Tongue (tissue), 2 donors: ENCODE measurements around the gene CCDC106. TPM values are rescaled to one million over a fixed set of nuclear protein-coding genes. Genes with fewer than 3 reads are reported as not detected.
A peak's percentile ranks its signal among the peaks of the same experiment; 100 is the strongest.

ENCODE experiments used
- DNase-seq: peaks from one replicate; pipeline ENCODE4 v3.0.0-alpha.2; 2015
- total RNA-seq: library from RNA; depleted of rRNA; stranded (reverse); fragments of >200 nt; gene quantifications from one replicate; pipeline ENCODE4 v1.2.3, GENCODE V29; 2014

Gene CCDC106
- total RNA-seq, 1 donor from 2014 or later = 8.6 TPM

GRCh38 chr19:55637534-55637933 lies 10.5 kb upstream of the CCDC106 start:
- DNase-seq = no peak

- no peak for DNase-seq
These were observed 9.1 kb upstream of the CCDC106 start for GRCh38 chr19:55638864-55639359.

DNA sequence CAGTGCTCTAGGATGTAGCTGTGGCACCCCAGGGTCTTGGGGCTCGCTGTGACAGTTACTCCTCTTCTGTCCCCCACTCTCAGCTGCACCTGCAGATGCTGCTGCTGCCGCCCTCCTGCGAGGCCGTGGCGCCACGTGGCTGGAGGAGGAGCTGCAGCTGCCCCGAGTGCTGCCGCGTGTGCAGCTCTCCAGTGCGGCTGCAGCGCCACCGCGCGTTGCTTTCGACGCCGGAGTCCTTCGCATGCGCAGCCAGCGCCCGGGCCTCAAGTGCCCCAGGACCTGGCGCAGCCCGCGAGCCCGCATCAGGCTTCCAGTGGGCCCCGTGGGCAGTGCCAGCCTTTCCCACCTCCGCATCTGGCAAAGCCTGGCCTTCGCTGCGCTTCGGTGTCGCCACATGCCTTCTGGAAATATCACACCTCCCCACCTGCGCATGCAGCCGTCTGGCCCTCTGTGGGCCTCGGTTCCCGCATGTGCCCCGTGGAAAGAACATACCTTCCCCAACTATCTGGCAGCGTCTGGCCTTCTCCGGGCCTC lies 7.9 kb upstream of the CCDC106 start:
- peak; percentile 79 for DNase-seq

DNA sequence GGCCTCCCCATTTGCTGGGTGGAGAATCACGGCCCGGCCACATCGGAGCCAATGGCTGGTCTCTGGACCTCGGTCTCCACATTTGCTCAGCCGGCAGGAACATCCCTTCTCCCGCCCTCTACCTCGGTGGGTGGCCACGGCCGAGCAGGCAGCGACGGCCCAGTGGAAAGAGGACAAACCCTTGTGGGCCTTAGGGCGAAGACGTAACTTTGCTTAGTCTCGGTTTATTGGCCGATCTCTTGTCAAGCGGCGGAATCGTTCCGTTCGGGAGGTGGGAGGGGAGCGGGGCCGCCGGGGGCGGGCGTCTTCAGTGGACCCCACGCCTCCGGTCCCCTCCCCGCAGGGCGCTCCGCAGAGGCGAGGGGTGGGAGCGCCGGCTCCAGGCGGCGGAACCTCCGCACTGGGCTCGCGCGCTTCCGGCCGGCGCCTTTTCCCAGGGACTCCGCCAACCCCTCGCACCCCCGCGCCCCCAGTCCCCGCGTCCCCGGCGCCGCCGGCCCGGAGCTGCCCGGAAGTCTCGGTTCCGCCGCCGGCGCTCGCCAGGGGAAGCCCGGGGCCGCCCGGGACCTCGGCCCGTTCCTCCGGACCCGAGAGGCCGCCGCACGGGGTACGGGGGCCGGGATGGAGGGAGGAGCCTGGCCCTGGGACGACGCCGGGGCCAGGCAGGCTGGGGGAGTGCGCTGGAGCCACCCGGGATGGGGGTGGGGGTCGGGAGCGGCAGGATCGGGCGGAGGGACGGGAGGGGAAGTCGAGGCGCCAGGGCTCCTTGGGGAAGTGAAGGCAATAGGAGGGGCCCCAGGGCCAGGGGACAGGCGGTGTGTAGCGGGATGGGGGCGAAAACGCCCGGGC lies 7.2 kb upstream of the CCDC106 start, which contains the start of gene ZNF580:
TSS of gene ZNF580 (plus strand) at position 426 of the 849 bp plus-strand sequence. CDS start 1,507 bp downstream, outside the sequence.
- DNase-seq = peak; percentile 83

- no peak for DNase-seq
These were observed 6.4 kb upstream of the CCDC106 start for GRCh38 chr19:55641426-55642152.

DNA sequence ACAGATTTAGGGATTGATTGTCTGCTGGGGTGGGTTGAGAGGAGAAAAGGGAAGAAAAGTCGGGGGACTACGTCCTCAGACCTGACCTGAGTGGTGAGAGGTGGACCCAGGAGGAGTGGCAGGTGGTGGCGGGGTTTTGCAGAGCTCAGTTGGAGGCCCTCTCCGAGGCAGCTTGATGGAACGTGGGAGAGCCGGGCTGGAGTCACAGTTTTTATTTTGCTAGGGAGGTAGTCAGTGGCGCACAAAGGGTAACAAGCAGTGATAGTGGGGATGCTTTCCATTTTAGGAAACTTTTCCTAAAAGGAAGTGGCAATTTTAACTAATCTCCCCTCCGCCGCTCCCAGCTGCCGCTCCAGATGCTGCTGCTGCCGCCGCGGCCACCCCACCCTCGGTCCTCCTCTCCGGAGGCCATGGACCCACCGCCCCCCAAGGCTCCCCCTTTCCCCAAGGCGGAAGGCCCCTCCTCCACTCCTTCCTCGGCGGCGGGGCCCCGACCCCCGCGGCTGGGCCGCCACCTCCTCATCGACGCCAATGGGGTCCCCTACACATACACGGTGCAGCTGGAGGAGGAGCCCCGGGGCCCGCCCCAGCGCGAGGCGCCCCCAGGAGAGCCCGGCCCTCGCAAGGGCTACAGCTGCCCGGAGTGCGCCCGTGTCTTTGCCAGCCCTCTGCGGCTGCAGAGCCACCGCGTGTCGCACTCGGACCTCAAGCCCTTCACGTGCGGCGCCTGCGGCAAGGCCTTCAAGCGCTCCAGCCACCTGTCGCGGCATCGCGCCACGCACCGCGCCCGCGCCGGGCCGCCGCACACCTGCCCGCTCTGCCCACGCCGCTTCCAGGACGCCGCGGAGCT lies 5.6 kb upstream of the CCDC106 start:
- DNase-seq = no peak

- peak; percentile 80 for DNase-seq
These were observed 4.8 kb upstream of the CCDC106 start, which contains the start of gene ZNF581 for GRCh38 chr19:55643003-55643886. Gene ZNF581, plus strand, starts transcription at chr19:55643649. Its CDS starts 923 bp downstream, at chr19:55644572.

DNA sequence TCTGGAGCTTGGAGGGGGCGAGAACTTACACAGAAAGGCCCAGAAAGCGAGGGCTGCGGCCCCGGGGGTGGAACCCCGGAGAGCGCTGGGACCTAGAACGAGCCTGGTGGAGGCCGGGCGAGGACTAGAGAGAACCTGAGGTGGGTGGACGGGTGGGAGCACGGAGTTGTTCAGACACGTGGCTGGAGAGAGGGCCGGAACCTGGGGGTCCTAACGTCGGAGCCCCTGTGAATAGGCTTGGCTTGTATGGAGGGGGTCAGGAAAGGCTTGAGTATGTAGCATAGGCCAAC lies 4.2 kb upstream of the CCDC106 start:
- DNase-seq = no peak

DNA sequence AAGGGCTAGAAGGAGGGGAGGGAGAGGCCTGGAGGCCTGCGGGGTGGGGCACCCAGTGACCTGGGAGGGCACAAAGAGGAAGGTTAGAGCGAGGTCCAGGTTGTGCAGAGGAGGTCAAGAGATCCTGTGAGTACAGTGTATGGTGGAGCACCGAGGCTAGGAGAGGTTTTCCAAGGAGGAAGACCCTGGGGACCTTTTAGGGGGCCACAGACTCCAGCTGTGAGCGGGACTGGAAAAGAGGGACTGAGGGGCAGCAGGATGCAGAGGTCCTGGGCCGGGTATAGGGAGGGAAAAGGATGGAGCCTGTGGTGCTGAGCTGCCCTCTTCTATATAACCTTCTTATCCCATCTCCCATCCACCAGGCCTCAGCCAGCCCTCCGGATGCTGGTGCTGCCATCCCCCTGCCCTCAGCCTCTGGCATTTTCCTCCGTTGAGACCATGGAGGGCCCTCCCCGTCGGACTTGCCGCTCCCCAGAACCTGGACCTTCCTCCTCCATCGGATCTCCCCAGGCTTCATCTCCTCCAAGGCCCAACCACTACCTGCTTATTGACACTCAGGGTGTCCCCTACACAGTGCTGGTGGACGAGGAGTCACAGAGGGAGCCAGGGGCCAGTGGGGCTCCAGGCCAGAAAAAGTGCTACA lies 3.7 kb upstream of the CCDC106 start:
- no peak for DNase-seq

- no peak for DNase-seq
These were observed 3.0 kb upstream of the CCDC106 start for GRCh38 chr19:55644842-55645511.

DNA sequence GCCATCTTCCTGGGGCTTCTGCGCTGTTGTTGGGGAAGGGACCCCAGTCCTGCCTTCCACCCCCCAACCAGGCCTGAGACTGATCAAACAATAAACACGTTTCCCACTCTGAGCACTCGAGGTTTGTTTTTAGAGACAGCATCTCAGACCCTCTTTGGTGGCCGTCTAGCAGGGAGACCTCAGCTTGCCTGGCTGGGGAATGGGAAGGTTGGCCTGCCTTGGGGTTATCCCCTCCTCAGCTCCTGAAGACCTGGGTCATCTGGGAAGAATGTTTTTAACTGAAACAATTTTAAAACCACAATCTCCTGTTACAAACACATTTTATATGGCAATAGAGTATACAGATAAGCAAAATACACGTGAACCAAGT lies 2.5 kb upstream of the CCDC106 start:
- DNase-seq = no peak

DNA sequence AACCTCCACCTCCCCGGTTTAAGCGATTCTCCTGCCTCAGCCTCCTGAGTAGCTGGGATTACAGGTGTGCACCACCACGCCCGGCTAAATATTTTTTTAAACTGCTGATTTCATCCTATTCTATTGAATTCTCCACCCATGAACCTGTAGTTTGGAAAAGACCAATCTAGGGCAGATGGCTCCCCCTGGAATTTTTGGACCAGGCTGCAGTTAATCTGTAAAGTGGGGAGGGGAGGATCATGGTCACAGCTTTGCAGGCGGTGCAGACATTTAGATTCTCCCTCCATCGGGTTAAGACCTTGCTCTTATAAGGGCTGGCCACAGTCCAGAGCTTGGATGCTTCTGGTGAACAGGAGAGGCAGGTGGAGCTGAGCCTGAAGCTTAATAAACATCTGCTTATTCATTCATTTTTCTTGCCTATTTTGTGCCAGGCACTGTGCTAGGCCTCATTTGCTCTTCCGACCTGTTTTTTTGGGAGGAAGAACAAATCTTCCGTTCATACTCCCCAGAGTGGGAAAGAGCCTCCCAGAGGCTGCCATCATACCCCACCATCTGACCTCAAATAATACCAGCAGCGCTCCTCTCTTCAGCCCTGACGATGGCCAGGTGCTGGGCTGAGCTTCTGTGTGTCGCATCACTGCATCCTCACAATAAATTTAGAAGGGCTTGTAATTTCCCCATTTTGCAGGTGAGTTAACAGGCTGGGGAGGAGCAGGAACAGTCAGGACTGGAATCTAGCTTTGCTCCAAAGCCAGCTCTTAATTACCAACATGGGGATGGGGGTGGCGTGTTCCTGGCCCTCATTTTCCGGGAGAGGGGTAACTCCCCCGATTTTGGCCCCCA lies 902 bp upstream of the CCDC106 start:
- no peak for DNase-seq

- no peak for DNase-seq
These were observed 714 bp downstream of the CCDC106 start for GRCh38 chr19:55648585-55649267.

- DNase-seq = no peak
These were observed 1.5 kb downstream of the CCDC106 start for GRCh38 chr19:55649268-55650125.

- no peak for DNase-seq
These were observed 2.1 kb downstream of the CCDC106 start for GRCh38 chr19:55650126-55650557.

GRCh38 chr19:55650602-55651230 lies 2.7 kb downstream of the CCDC106 start:
- no peak for DNase-seq

DNA sequence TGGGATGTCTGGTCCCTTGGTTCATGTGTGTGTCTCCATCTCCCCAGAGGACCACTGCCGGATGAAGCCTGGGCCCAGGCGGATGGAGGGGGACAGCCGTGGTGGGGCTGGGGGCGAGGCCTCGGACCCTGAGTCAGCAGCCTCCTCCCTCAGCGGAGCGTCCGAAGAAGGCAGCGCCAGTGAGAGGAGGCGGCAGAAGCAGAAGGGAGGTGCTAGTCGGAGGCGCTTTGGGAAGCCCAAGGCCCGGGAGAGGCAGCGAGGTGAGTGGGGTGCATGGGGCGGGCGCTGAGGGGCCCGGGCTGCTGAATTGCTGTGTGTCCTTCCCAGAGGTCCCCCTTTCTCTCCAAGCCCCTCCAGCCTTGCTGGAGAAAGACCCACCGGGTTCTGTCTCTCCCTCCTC lies 3.2 kb downstream of the CCDC106 start:
- DNase-seq = no peak
